Measurements from ENCODE around the gene DCAF7.

Gene DCAF7

GRCh38 chr17:63512896-63513644 is 37.2 kb upstream of the DCAF7 start:
- Histone ChIP-seq H3K4me3 (no peak overlapping the region), H3K27ac (no peak overlapping the region), H3K36me3 (ENCODE audit: insufficient read depth, low read length) (no peaks in the 10 kb centered on the region), H3K9ac (ENCODE audit: insufficient read length) (no peak overlapping the region), H3K9me3 (ENCODE audit: low read depth, low read length) (no peaks in the 10 kb centered on the region)
- TF ChIP-seq POLR2AphosphoS5 (IDR thresholded peaks at IDR 0.05; ENCODE audit: borderline replicate concordance, low read depth, low read length) (no peak), EZH2 (IDR thresholded peaks at IDR 0.05) (no peak), FOXP2 (optimal IDR thresholded peaks at IDR 0.05; ENCODE audit: control extremely low read depth, extremely low read length, insufficient read depth) (no peak)
- no peak for DNase-seq (ENCODE audit: low read depth, low spot score)

DNA sequence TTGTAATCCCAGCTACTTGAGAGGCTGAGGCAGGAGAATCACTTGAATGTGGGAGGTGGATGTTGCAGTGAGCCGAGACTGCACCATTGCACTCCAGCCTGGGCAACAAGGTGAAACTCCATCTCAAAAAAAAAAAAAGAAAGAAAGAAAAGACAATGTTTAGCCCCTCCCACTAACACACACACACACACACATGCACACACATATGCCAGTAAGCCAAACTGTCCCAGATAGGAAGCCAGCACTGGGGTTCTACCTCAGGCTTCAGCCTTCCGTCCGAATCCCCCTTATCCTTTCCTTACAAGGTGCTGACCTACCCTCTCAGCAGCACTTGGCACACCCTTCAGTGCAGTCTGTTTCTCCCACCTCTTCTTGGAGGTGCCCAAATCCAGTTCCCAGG is 35.8 kb upstream of the DCAF7 start:
- Histone ChIP-seq H3K9ac (ENCODE audit: insufficient read length) (no peak overlapping the region), H3K4me3 (no peak overlapping the region), H3K27ac (no peak overlapping the region), H3K36me3 (ENCODE audit: insufficient read depth, low read length) (no peaks in the 10 kb centered on the region), H3K9me3 (ENCODE audit: low read depth, low read length) (no peaks in the 10 kb centered on the region)
- TF ChIP-seq POLR2AphosphoS5 (IDR thresholded peaks at IDR 0.05; ENCODE audit: borderline replicate concordance, low read depth, low read length) (no peak), EZH2 (IDR thresholded peaks at IDR 0.05) (no peak), FOXP2 (optimal IDR thresholded peaks at IDR 0.05; ENCODE audit: control extremely low read depth, extremely low read length, insufficient read depth) (no peak)
- DNase-seq (ENCODE audit: low read depth, low spot score): no peak

- Histone ChIP-seq H3K4me3 (no peak overlapping the region), H3K36me3 (ENCODE audit: insufficient read depth, low read length) (no peaks in the 10 kb centered on the region), H3K27ac (no peak overlapping the region), H3K9me3 (ENCODE audit: low read depth, low read length) (no peaks in the 10 kb centered on the region), H3K9ac (ENCODE audit: insufficient read length) (no peak overlapping the region)
- TF ChIP-seq EZH2 (IDR thresholded peaks at IDR 0.05) (no peak), FOXP2 (optimal IDR thresholded peaks at IDR 0.05; ENCODE audit: control extremely low read depth, extremely low read length, insufficient read depth) (no peak), POLR2AphosphoS5 (IDR thresholded peaks at IDR 0.05; ENCODE audit: borderline replicate concordance, low read depth, low read length) (no peak)
- no peak for DNase-seq (ENCODE audit: low read depth, low spot score)
Measured at GRCh38 chr17:63514974-63515373, 35.3 kb upstream of the DCAF7 start.

DNA sequence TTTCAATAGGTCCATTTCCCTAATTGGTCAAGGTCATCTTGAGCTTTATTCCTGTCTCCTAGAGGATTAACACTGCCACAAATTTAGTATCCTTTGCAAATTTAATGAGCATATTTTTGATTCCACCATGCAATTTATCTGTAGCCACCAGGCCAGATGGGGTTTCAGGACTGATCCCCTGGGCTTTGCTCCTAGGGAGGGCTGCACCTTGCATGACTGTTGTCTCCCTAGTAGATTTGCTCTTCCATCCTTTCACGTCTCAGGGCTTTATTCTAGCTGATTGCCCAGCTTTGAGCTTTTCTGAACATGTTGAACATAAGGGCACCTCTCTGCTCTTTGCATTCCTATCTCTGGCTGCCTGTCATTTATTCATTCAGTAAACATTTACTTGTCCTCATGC is 34.9 kb upstream of the DCAF7 start:
- H3K36me3 ChIP-seq (ENCODE audit: insufficient read depth, low read length): no peaks in the 10 kb centered on the region
- TF ChIP-seq POLR2AphosphoS5 (IDR thresholded peaks at IDR 0.05; ENCODE audit: borderline replicate concordance, low read depth, low read length): no peak
- no peak for TF ChIP-seq FOXP2 (optimal IDR thresholded peaks at IDR 0.05; ENCODE audit: control extremely low read depth, extremely low read length, insufficient read depth)
- no peak for TF ChIP-seq EZH2 (IDR thresholded peaks at IDR 0.05)
- no peak for DNase-seq (ENCODE audit: low read depth, low spot score)
- no peaks in the 10 kb centered on the region for H3K9me3 ChIP-seq (ENCODE audit: low read depth, low read length)
- H3K4me3 ChIP-seq: no peak overlapping the region
- H3K9ac ChIP-seq (ENCODE audit: insufficient read length): no peak overlapping the region
- H3K27ac ChIP-seq: no peak overlapping the region

DNA sequence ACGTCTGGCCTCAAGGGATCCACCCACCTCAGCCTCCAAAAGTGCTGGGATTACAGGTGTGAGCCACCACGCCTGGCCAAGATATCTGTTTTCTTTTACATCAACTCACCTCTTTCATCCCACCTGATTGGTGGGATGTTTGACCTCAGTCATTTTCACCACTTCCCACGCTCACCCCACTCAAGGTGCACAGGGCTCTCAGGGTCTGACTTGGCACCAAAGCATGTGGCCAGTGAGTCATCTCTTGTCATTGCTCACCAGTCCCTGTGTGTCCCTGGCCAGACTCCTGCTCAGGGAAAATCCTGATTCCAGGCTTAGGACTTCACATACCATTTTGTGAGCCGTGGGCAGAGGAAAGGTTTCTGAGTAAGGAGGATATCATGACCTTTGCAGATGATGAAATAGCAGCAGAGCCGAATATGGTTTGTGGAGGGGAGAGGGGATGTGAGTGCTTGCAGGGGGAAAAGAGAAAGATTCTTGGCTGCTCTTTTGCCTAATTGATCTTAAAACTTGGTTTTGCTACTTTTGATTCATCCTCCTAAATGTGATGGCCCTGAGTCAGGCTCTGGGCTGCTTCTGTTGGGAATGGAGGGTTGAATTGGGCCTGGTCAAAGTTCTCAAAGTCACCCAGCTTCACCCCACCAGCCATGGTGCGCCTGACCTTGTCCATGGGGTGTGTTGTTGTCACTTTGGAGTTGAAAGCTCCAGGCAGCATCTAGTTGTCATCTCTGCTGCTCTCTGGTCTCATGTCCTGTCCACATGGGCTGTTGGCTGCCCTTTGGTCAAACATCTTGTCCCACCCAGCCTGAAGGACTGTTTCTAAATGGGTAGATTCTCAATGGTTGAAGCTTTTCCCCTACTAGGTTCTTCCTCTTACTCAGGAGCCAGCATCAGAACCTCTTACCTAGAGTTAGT is 33.1 kb upstream of the DCAF7 start:
- DNase-seq (ENCODE audit: low read depth, low spot score): no peak
- Histone ChIP-seq H3K27ac (no peak overlapping the region), H3K4me3 (no peak overlapping the region), H3K9me3 (ENCODE audit: low read depth, low read length) (no peaks in the 10 kb centered on the region), H3K36me3 (ENCODE audit: insufficient read depth, low read length) (no peaks in the 10 kb centered on the region), H3K9ac (ENCODE audit: insufficient read length) (no peak overlapping the region)
- TF ChIP-seq POLR2AphosphoS5 (IDR thresholded peaks at IDR 0.05; ENCODE audit: borderline replicate concordance, low read depth, low read length) (no peak), FOXP2 (optimal IDR thresholded peaks at IDR 0.05; ENCODE audit: control extremely low read depth, extremely low read length, insufficient read depth) (no peak), EZH2 (IDR thresholded peaks at IDR 0.05) (no peak)

GRCh38 chr17:63517825-63518534 is 32.3 kb upstream of the DCAF7 start:
- Histone ChIP-seq H3K9me3 (ENCODE audit: low read depth, low read length) (no peaks in the 10 kb centered on the region), H3K36me3 (ENCODE audit: insufficient read depth, low read length) (no peaks in the 10 kb centered on the region), H3K27ac (no peak overlapping the region), H3K9ac (ENCODE audit: insufficient read length) (no peak overlapping the region), H3K4me3 (no peak overlapping the region)
- DNase-seq (ENCODE audit: low read depth, low spot score): no peak
- no peak for TF ChIP-seq EZH2 (IDR thresholded peaks at IDR 0.05)
- no peak for TF ChIP-seq FOXP2 (optimal IDR thresholded peaks at IDR 0.05; ENCODE audit: control extremely low read depth, extremely low read length, insufficient read depth)
- TF ChIP-seq POLR2AphosphoS5 (IDR thresholded peaks at IDR 0.05; ENCODE audit: borderline replicate concordance, low read depth, low read length): no peak

- Histone ChIP-seq H3K4me3 (no peak overlapping the region), H3K36me3 (ENCODE audit: insufficient read depth, low read length) (no peaks in the 10 kb centered on the region), H3K9ac (ENCODE audit: insufficient read length) (no peak overlapping the region), H3K9me3 (ENCODE audit: low read depth, low read length) (no peaks in the 10 kb centered on the region), H3K27ac (no peak overlapping the region)
- DNase-seq (ENCODE audit: low read depth, low spot score): no peak
- no peak for TF ChIP-seq POLR2AphosphoS5 (IDR thresholded peaks at IDR 0.05; ENCODE audit: borderline replicate concordance, low read depth, low read length)
- TF ChIP-seq EZH2 (IDR thresholded peaks at IDR 0.05): no peak
- no peak for TF ChIP-seq FOXP2 (optimal IDR thresholded peaks at IDR 0.05; ENCODE audit: control extremely low read depth, extremely low read length, insufficient read depth)
Measured at GRCh38 chr17:63519116-63519881, 31.0 kb upstream of the DCAF7 start.

Data from SK-N-MC (cell line).